HepG2 (cell line): ENCODE data around the gene ZKSCAN8. TPM values are rescaled to one million over a fixed set of nuclear protein-coding genes. Genes with fewer than 3 reads are reported as not detected.

Experiments used
- ELK4 ChIP-seq: sonication (generic); formaldehyde crosslinking; IDR thresholded peaks from 2 replicates; pipeline ENCODE4 v1.9.0; 2021; ENCODE audit warnings: missing genetic modification reagents, borderline replicate concordance
- FOXP1 ChIP-seq, 2 experiments: fragments of 450-650 bp in 1 of 2; IDR thresholded peaks; 2 replicates each; pipeline ENCODE4 v1.6.1; 2017 to 2018; ENCODE audit warnings: antibody characterized with exemption in 1 of 2
- HDAC2 ChIP-seq: sonication (generic); formaldehyde crosslinking; IDR thresholded peaks from 2 replicates; pipeline ENCODE4 v1.4.0; 2020; ENCODE audit warnings: missing genetic modification reagents
- HOXA9 ChIP-seq: sonication (generic); formaldehyde crosslinking; IDR thresholded peaks from 2 replicates; pipeline ENCODE4 v1.8.1; 2022; ENCODE audit warnings: missing genetic modification reagents, mild to moderate bottlenecking, moderate library complexity, borderline replicate concordance
- KLF9 ChIP-seq: IDR thresholded peaks from 2 replicates; pipeline ENCODE4 v1.6.1; 2016; ENCODE audit warnings: low read depth
- RORA ChIP-seq: sonication (generic); formaldehyde crosslinking; IDR thresholded peaks from 2 replicates; pipeline ENCODE4 v1.5.0; 2020; ENCODE audit warnings: mild to moderate bottlenecking, missing genetic modification reagents, moderate library complexity
- TBP ChIP-seq: sonication (generic); formaldehyde crosslinking; IDR thresholded peaks from 2 replicates; pipeline ENCODE4 v1.5.0; 2020; ENCODE audit warnings: missing genetic modification reagents
- ZNF484 ChIP-seq: sonication (generic); formaldehyde crosslinking; IDR thresholded peaks from 2 replicates; pipeline ENCODE4 v1.5.1; 2020; ENCODE audit warnings: mild to moderate bottlenecking, low read depth, missing genetic modification reagents, borderline replicate concordance
- ZNF775 ChIP-seq: sonication (generic); formaldehyde crosslinking; IDR thresholded peaks from 2 replicates; pipeline ENCODE4 v1.4.0; 2020; ENCODE audit warnings: missing genetic modification reagents, mild to moderate bottlenecking, moderate library complexity, borderline replicate concordance
- polyA plus RNA-seq, 8 experiments: library from polyadenylated mRNA; depleted of rRNA in 3 of 8; stranded (reverse) in 7 of 8; unstranded in 1 of 8; fragments of >200 nt; fragmentation: Illumina TruSeq in 4 of 8; extraction: Trizol in 4 of 8; gene quantifications; 2 replicates each; pipeline versions ENCODE4 v1.2.1 to v1.2.3, GENCODE V29; 2011 to 2016; ENCODE audit warnings: low read depth in 4 of 8, missing spikeins in 1 of 8, mixed read lengths in 1 of 8; ENCODE audit not compliant: insufficient read depth in 1 of 8
- total RNA-seq, 5 experiments: library from RNA; depleted of rRNA; stranded (reverse); fragments of >200 nt; fragmentation: Illumina TruSeq; extraction: Trizol; gene quantifications; 2 replicates each; pipeline ENCODE4 v1.2.3, GENCODE V29; 2016; ENCODE audit warnings: low read depth in 1 of 5
- TF ChIP-seq, protein P1 (sequence below): sonication (generic); formaldehyde crosslinking; IDR thresholded peaks from 2 replicates; pipeline ENCODE4 v1.4.0; 2020; ENCODE audit warnings: missing genetic modification reagents
- TF ChIP-seq, protein P2 (sequence below): sonication (generic); formaldehyde crosslinking; IDR thresholded peaks from 2 replicates; pipeline ENCODE4 v1.4.0; 2020; ENCODE audit warnings: missing genetic modification reagents, borderline replicate concordance

The ZKSCAN8 gene
- total and polyA plus RNA-seq, 2 of the 13 experiments (the other 11 are each of a cell fraction or from before 2014, with no cell fraction given) = 12.4 to 20.9 TPM

GRCh38 chr6:28161410-28162079, 19.9 kb downstream of the ZKSCAN8 start (continued):
- TF ChIP-seq, protein P1, sequence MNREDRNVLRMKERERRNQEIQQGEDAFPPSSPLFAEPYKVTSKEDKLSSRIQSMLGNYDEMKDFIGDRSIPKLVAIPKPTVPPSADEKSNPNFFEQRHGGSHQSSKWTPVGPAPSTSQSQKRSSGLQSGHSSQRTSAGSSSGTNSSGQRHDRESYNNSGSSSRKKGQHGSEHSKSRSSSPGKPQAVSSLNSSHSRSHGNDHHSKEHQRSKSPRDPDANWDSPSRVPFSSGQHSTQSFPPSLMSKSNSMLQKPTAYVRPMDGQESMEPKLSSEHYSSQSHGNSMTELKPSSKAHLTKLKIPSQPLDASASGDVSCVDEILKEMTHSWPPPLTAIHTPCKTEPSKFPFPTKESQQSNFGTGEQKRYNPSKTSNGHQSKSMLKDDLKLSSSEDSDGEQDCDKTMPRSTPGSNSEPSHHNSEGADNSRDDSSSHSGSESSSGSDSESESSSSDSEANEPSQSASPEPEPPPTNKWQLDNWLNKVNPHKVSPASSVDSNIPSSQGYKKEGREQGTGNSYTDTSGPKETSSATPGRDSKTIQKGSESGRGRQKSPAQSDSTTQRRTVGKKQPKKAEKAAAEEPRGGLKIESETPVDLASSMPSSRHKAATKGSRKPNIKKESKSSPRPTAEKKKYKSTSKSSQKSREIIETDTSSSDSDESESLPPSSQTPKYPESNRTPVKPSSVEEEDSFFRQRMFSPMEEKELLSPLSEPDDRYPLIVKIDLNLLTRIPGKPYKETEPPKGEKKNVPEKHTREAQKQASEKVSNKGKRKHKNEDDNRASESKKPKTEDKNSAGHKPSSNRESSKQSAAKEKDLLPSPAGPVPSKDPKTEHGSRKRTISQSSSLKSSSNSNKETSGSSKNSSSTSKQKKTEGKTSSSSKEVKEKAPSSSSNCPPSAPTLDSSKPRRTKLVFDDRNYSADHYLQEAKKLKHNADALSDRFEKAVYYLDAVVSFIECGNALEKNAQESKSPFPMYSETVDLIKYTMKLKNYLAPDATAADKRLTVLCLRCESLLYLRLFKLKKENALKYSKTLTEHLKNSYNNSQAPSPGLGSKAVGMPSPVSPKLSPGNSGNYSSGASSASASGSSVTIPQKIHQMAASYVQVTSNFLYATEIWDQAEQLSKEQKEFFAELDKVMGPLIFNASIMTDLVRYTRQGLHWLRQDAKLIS (CRISPR knock-in tag) = no peak
- TF ChIP-seq FOXP1 (IDR thresholded peaks at IDR 0.05) (no peak), FOXP1 (CRISPR knock-in tag; IDR thresholded peaks at IDR 0.05) (no peak), KLF9 (CRISPR knock-in tag) (0 out of 2 replicates have a peak, but pooled peaks have one; percentile 48), TBP (no peak), RORA (CRISPR knock-in tag) (no peak), ELK4 (CRISPR knock-in tag) (no peak; the same call in 1 of the 2 replicates), HOXA9 (CRISPR knock-in tag) (no peak), ZNF775 (CRISPR knock-in tag) (no peak), HDAC2 (no peak; the same call in 1 of the 2 replicates), ZNF484 (CRISPR knock-in tag) (no peak)
- TF ChIP-seq, protein P2, sequence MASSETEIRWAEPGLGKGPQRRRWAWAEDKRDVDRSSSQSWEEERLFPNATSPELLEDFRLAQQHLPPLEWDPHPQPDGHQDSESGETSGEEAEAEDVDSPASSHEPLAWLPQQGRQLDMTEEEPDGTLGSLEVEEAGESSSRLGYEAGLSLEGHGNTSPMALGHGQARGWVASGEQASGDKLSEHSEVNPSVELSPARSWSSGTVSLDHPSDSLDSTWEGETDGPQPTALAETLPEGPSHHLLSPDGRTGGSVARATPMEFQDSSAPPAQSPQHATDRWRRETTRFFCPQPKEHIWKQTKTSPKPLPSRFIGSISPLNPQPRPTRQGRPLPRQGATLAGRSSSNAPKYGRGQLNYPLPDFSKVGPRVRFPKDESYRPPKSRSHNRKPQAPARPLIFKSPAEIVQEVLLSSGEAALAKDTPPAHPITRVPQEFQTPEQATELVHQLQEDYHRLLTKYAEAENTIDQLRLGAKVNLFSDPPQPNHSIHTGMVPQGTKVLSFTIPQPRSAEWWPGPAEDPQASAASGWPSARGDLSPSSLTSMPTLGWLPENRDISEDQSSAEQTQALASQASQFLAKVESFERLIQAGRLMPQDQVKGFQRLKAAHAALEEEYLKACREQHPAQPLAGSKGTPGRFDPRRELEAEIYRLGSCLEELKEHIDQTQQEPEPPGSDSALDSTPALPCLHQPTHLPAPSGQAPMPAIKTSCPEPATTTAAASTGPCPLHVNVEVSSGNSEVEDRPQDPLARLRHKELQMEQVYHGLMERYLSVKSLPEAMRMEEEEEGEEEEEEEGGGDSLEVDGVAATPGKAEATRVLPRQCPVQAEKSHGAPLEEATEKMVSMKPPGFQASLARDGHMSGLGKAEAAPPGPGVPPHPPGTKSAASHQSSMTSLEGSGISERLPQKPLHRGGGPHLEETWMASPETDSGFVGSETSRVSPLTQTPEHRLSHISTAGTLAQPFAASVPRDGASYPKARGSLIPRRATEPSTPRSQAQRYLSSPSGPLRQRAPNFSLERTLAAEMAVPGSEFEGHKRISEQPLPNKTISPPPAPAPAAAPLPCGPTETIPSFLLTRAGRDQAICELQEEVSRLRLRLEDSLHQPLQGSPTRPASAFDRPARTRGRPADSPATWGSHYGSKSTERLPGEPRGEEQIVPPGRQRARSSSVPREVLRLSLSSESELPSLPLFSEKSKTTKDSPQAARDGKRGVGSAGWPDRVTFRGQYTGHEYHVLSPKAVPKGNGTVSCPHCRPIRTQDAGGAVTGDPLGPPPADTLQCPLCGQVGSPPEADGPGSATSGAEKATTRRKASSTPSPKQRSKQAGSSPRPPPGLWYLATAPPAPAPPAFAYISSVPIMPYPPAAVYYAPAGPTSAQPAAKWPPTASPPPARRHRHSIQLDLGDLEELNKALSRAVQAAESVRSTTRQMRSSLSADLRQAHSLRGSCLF (CRISPR knock-in tag) = no peak
